ENCODE measurements around the gene MUC6.

The MUC6 gene

DNA sequence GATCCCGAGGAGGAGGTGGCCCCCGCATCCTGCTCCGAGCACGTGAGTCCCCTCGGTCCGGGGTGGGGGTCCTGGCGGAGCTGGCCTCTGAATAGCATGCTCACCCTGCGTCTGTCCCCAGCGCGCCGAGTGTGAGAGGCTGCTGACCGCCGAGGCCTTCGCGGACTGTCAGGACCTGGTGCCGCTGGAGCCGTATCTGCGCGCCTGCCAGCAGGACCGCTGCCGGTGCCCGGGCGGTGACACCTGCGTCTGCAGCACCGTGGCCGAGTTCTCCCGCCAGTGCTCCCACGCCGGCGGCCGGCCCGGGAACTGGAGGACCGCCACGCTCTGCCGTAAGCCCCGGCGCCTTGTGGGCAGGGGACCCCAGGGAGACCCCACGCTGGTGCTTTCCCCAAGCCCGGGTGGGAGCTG is 41.7 kb upstream of the MUC6 start:
- Histone ChIP-seq H3K36me3 (ENCODE audit: control insufficient read depth, insufficient read depth, low read length) (no peaks in the 10 kb centered on the region), H3K27ac (ENCODE audit: insufficient read depth, low read length, poor library complexity, severe bottlenecking) (no peak overlapping the region), H3K27me3 (replicated peaks; ENCODE audit: control insufficient read depth, insufficient read depth, low read length, poor library complexity, severe bottlenecking) (no peaks in the 10 kb centered on the region), H3K4me1 (ENCODE audit: control insufficient read depth, insufficient read depth, low read length, poor library complexity, severe bottlenecking) (no peaks in the 10 kb centered on the region), H3K4me3 (ENCODE audit: insufficient read depth, low read depth, low read length, poor library complexity, severe bottlenecking) (no peak overlapping the region), H3K9me3 (ENCODE audit: control insufficient read depth, low read length) (no peaks in the 10 kb centered on the region)
- DNase-seq = no peak

DNA sequence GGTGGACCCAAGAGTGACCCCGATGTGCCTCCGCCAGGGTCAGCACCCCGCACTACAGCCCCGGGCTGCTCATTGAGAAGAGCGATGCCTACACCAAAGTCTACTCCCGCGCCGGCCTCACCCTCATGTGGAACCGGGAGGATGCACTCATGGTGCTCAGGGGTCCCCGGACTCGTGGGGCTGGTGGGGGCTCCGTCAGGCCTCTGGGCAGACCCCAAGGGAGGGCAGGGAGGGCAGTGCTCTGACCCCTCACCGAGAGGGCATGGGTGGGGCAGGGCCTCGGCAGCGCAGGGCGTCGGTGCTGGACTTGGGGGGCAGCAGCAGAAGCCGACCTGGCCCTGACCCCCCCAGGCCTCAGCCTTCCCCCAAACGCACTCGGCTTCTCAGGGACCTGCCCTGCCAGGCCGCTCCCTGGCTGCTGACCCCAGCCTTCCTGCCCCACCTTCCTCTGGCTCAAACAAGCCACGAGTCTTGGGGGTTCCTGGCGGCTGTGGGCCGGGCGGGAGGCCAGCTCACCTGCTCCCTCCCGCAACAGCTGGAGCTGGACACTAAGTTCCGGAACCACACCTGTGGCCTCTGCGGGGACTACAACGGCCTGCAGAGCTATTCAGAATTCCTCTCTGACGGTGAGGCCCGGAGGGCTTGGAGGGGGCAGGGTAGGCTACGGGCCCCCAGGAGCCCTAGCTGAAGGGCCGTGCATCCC is 41.0 kb upstream of the MUC6 start:
- Histone ChIP-seq H3K9me3 (ENCODE audit: control insufficient read depth, low read length) (no peaks in the 10 kb centered on the region), H3K4me1 (ENCODE audit: control insufficient read depth, insufficient read depth, low read length, poor library complexity, severe bottlenecking) (no peaks in the 10 kb centered on the region), H3K36me3 (ENCODE audit: control insufficient read depth, insufficient read depth, low read length) (no peaks in the 10 kb centered on the region), H3K4me3 (ENCODE audit: insufficient read depth, low read depth, low read length, poor library complexity, severe bottlenecking) (no peak overlapping the region), H3K27ac (ENCODE audit: insufficient read depth, low read length, poor library complexity, severe bottlenecking) (no peak overlapping the region), H3K27me3 (replicated peaks; ENCODE audit: control insufficient read depth, insufficient read depth, low read length, poor library complexity, severe bottlenecking) (no peaks in the 10 kb centered on the region)
- DNase-seq = no peak

DNA sequence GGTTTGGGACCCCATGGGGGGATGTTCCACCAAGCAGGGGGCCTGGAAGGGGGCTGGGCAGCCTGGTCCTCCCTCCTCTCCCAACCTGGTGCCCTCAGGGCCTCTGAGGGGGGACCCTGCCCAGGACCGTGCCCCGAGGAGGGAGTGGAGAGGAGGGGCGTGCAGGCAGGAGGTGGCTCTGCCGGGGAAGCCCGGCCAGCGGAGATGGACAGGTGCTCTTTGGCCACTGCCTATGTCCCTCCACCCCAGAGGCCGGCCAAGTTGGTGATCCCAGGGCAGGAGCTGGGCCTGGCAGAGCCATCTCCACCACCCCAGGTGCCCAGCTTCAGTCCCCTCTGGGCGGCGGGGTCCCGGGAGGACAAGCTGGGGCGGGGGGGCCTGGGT is 40.5 kb upstream of the MUC6 start:
- no peaks in the 10 kb centered on the region for H3K36me3 ChIP-seq (ENCODE audit: control insufficient read depth, insufficient read depth, low read length)
- H3K27ac ChIP-seq (ENCODE audit: insufficient read depth, low read length, poor library complexity, severe bottlenecking) = no peak overlapping the region
- DNase-seq = no peak
- no peaks in the 10 kb centered on the region for H3K4me1 ChIP-seq (ENCODE audit: control insufficient read depth, insufficient read depth, low read length, poor library complexity, severe bottlenecking)
- no peaks in the 10 kb centered on the region for H3K27me3 ChIP-seq (replicated peaks; ENCODE audit: control insufficient read depth, insufficient read depth, low read length, poor library complexity, severe bottlenecking)
- H3K4me3 ChIP-seq (ENCODE audit: insufficient read depth, low read depth, low read length, poor library complexity, severe bottlenecking) = no peak overlapping the region
- H3K9me3 ChIP-seq (ENCODE audit: control insufficient read depth, low read length) = no peaks in the 10 kb centered on the region

DNA sequence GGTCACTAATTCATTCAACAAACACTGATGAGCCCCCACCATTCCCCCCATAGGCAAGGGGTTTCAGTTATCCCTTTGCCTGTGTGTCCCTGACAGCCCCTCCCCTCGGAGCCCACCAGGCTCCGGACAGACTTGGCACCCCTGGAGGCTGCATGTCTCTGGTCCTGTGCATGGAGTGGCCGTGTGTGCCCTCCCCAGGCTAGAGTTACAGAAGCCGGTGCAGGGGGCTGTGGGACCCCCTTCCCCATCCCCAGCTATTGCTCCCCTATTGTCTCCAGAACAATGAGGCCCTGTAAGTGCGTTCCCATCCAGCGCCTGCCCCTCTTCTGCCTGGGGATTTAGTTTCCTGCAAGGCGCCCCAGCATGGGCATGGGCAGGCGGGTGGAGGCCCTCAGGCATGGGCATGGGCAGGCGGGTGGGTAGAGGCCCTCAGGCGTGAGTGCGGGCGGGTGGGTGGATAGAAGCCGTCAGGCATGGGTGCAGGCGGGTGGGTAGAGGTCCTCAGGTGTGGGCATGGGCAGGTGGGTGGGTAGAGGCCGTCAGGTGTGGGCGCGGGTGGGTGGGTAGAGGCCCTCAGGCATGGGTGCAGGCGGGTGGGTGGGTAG is 39.6 kb upstream of the MUC6 start:
- no peaks in the 10 kb centered on the region for H3K4me1 ChIP-seq (ENCODE audit: control insufficient read depth, insufficient read depth, low read length, poor library complexity, severe bottlenecking)
- H3K27me3 ChIP-seq (replicated peaks; ENCODE audit: control insufficient read depth, insufficient read depth, low read length, poor library complexity, severe bottlenecking) = no peaks in the 10 kb centered on the region
- no peak for DNase-seq
- no peaks in the 10 kb centered on the region for H3K9me3 ChIP-seq (ENCODE audit: control insufficient read depth, low read length)
- no peaks in the 10 kb centered on the region for H3K36me3 ChIP-seq (ENCODE audit: control insufficient read depth, insufficient read depth, low read length)
- H3K4me3 ChIP-seq (ENCODE audit: insufficient read depth, low read depth, low read length, poor library complexity, severe bottlenecking) = no peak overlapping the region
- no peak overlapping the region for H3K27ac ChIP-seq (ENCODE audit: insufficient read depth, low read length, poor library complexity, severe bottlenecking)

DNA sequence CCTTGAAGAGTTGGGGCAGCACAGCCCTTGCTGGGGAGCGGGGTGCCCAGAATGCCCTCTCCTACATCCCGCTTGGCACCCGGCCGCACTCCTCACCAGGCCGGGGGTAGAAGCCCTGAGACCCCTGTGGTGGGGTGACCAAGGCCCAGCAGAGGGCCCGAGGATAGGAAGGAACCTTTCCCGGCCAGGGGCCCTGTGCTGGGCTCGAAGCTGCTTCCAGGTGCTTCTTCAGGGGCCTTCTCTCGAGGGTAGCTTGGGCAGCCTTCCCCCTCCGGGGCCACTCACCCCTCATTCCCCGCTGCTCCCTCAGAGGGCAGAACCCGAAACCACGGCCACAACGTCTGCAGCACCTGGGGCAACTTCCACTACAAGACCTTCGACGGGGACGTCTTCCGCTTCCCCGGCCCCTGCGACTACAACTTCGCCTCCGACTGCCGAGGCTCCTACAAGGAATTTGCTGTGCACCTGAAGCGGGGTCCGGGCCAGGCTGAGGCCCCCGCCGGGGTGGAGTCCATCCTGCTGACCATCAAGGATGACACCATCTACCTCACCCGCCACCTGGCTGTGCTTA is 38.9 kb upstream of the MUC6 start:
- H3K4me1 ChIP-seq (ENCODE audit: control insufficient read depth, insufficient read depth, low read length, poor library complexity, severe bottlenecking) = no peaks in the 10 kb centered on the region
- H3K27me3 ChIP-seq (replicated peaks; ENCODE audit: control insufficient read depth, insufficient read depth, low read length, poor library complexity, severe bottlenecking) = no peaks in the 10 kb centered on the region
- no peaks in the 10 kb centered on the region for H3K36me3 ChIP-seq (ENCODE audit: control insufficient read depth, insufficient read depth, low read length)
- DNase-seq = no peak
- H3K9me3 ChIP-seq (ENCODE audit: control insufficient read depth, low read length) = no peaks in the 10 kb centered on the region
- H3K27ac ChIP-seq (ENCODE audit: insufficient read depth, low read length, poor library complexity, severe bottlenecking) = no peak overlapping the region
- H3K4me3 ChIP-seq (ENCODE audit: insufficient read depth, low read depth, low read length, poor library complexity, severe bottlenecking) = no peak overlapping the region

DNA sequence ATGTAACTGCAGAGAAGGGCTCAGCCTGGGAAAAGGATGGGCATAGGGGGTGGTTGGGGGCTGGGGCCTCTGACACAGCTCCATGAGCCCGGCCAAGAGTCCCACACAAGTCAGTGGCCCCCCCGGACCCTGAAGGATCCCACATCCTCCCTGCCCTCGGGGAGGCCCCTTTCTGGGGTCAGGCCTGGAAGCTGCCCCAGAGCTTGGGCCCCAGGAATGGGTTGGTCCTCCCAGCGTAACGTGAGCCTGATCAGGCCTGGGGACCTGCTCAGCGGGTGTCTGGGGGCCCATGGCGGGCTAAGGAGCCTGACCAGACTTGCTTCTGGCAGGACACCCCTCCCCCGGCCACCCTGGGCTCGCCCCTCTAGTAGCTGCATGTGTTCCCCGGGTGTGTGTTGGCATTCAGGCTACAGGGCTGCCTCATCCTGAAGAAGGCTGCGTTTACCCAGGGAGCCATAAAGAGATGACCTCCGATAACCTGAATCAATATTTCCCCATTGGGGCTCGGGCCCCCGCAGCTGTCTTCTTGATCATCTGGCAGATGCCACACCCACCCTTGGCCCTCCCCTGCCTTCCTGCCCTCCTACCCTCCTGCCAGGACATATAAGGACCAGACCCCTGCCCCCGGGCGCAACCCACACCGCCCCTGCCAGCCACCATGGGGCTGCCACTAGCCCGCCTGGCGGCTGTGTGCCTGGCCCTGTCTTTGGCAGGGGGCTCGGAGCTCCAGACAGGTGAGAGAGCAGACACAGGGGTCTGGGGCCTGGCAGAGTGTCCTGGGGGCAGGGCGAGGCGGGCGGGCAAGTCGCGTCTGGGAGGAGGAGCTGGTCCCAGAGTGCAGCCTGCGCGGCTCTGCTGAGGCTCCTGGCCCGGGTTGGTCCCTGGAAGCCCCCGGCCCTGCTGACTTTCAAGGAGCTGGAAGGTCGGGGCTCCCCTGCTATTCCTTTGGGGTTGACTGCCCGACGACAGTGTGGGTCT is 38.0 kb upstream of the MUC6 start, which contains the start of gene MUC2:
Gene MUC2 (plus strand): TSS at position 631 of the 978 bp plus-strand sequence.
- H3K4me1 ChIP-seq (ENCODE audit: control insufficient read depth, insufficient read depth, low read length, poor library complexity, severe bottlenecking) = no peaks in the 10 kb centered on the region
- H3K4me3 ChIP-seq (ENCODE audit: insufficient read depth, low read depth, low read length, poor library complexity, severe bottlenecking) = no peak within 1 kb of the TSS
- H3K27me3 ChIP-seq (replicated peaks; ENCODE audit: control insufficient read depth, insufficient read depth, low read length, poor library complexity, severe bottlenecking) = no peaks in the 10 kb centered on the region
- H3K27ac ChIP-seq (ENCODE audit: insufficient read depth, low read length, poor library complexity, severe bottlenecking) = no peak within 1 kb of the TSS
- H3K9me3 ChIP-seq (ENCODE audit: control insufficient read depth, low read length) = no peaks in the 10 kb centered on the region
- no peaks in the 10 kb centered on the region for H3K36me3 ChIP-seq (ENCODE audit: control insufficient read depth, insufficient read depth, low read length)
- DNase-seq = no peak

DNA sequence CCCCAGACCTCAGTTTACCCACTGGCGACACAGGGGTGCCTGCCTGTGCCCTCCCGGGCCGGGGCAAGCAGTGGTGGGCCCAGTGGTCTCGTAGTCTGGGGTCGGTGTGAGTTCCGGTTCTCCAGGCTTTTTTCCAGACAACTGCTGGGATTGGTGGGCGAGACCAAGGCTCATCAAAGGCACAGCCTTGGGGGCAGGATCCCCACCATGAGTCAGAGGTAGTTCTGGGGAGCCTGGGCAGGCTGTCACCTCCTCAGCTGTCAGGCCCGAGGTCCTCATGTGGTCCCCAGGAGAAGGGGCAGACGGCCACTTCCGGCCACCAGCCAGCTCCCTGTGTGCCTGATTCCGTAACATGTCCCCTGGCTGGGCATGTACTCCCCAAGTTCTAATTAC is 37.3 kb upstream of the MUC6 start:
- H3K27me3 ChIP-seq (replicated peaks; ENCODE audit: control insufficient read depth, insufficient read depth, low read length, poor library complexity, severe bottlenecking) = no peaks in the 10 kb centered on the region
- H3K4me1 ChIP-seq (ENCODE audit: control insufficient read depth, insufficient read depth, low read length, poor library complexity, severe bottlenecking) = no peaks in the 10 kb centered on the region
- no peaks in the 10 kb centered on the region for H3K9me3 ChIP-seq (ENCODE audit: control insufficient read depth, low read length)
- H3K27ac ChIP-seq (ENCODE audit: insufficient read depth, low read length, poor library complexity, severe bottlenecking) = no peak overlapping the region
- H3K36me3 ChIP-seq (ENCODE audit: control insufficient read depth, insufficient read depth, low read length) = no peaks in the 10 kb centered on the region
- no peak for DNase-seq
- H3K4me3 ChIP-seq (ENCODE audit: insufficient read depth, low read depth, low read length, poor library complexity, severe bottlenecking) = no peak overlapping the region

DNA sequence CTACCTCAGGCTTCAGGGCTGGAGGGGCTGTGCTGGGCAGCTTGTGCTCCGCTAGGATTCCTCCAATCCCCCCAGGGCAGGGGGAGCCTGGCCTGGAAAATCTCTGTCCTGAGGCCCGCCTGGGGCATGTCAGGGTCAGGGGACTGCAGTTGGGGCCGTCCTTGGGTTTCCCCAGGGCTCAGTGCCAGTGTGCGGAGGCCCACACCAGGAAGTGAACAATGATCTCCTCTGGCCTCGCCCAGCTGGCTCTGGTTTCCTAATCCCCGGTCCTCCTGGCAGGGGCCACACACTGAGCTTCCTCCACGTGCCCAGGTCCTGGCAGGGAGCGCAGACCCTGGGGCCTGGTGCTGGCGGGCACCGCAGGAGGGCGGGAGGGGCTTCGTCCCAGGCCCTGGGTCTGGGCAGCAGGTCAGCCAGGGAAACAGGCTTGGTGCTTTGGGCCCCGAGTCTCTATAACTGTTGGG is 36.8 kb upstream of the MUC6 start:
- Histone ChIP-seq H3K4me1 (ENCODE audit: control insufficient read depth, insufficient read depth, low read length, poor library complexity, severe bottlenecking) (no peaks in the 10 kb centered on the region), H3K9me3 (ENCODE audit: control insufficient read depth, low read length) (no peaks in the 10 kb centered on the region), H3K4me3 (ENCODE audit: insufficient read depth, low read depth, low read length, poor library complexity, severe bottlenecking) (no peak overlapping the region), H3K27ac (ENCODE audit: insufficient read depth, low read length, poor library complexity, severe bottlenecking) (no peak overlapping the region), H3K36me3 (ENCODE audit: control insufficient read depth, insufficient read depth, low read length) (no peaks in the 10 kb centered on the region), H3K27me3 (replicated peaks; ENCODE audit: control insufficient read depth, insufficient read depth, low read length, poor library complexity, severe bottlenecking) (no peaks in the 10 kb centered on the region)
- DNase-seq = no peak

DNA sequence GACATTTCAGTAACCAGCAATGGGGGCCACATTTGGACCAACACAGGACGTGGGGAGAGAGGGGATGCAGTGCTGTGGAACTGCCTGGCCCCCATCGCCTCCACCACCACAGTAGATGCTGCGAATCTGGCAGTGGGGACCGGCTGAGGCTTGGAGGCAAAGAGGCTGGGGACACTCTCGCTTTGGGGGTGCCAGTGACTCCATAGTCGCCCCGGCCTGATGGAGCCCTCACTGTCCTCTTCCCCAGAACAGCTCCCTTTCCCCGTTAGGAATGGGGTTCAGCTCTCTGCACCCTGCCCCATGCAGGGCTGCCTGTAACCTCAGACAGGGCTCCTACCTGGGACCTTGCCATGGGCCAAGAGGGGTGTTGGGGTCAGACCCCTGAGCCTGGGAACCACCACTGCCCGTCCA is 36.3 kb upstream of the MUC6 start:
- Histone ChIP-seq H3K4me3 (ENCODE audit: insufficient read depth, low read depth, low read length, poor library complexity, severe bottlenecking) (no peak overlapping the region), H3K27ac (ENCODE audit: insufficient read depth, low read length, poor library complexity, severe bottlenecking) (no peak overlapping the region)

More for the DNA sequence above, 36.3 kb upstream of the MUC6 start:
- H3K4me1 ChIP-seq (ENCODE audit: control insufficient read depth, insufficient read depth, low read length, poor library complexity, severe bottlenecking) = no peaks in the 10 kb centered on the region
- H3K27me3 ChIP-seq (replicated peaks; ENCODE audit: control insufficient read depth, insufficient read depth, low read length, poor library complexity, severe bottlenecking) = no peaks in the 10 kb centered on the region
- H3K9me3 ChIP-seq (ENCODE audit: control insufficient read depth, low read length) = no peaks in the 10 kb centered on the region
- no peak for DNase-seq
- no peaks in the 10 kb centered on the region for H3K36me3 ChIP-seq (ENCODE audit: control insufficient read depth, insufficient read depth, low read length)

All from effector memory CD4-positive, alpha-beta T cell (primary cell).